Measurements from ENCODE around the gene OBP2B. TPM values are rescaled to one million over a fixed set of nuclear protein-coding genes. Genes with fewer than 3 reads are reported as not detected.
A peak's percentile ranks its signal among the peaks of the same experiment; 100 is the strongest.

OBP2B gene
- total RNA-seq, 1 donor = not detected

DNA sequence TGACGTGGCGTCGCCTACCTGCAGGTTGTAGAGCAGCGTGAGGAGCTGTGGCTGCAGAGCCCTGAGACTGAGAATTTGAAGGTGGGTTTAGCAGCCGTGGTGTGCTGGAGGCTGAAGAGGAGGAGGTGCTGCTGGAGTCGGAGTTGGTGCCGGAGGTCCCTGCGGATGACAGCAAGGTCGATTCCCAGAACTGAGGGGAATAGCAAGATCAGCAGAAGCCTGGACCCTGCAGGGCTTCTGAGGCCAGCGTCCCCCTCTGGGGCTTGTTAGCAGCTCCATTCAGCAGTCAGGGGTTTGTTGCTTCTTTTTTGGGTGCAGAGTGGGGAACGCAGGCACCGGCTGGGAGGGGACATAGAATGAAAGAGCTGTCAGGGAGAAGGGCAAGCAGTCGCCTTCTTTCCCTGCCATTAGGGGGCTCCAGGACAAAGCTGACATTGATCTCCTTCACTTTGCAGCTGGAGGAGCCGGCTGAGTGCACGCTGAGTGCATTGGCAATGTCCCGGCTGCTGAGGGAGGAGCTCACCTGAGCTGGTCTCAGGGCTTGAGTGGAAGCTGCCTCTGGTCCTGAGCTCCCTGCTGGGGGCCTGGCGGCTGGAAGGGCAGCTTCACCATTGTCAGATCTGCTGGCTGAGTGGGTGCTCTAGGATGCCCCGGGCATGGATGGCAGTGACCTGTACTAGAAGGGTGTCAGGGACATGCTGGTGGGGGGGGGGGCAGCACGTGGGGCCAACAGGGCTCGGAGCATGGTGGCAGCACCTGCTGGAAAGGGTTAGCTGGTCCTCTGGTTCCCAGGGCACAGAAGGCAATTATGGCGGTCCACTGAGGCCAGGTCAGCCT, 20.8 kb downstream of the OBP2B start:
- no peak overlapping the region for H3K4me3 ChIP-seq (ENCODE audit: low read depth, low read length)
- DNase-seq (ENCODE audit: low read depth) = no peak
- TF ChIP-seq, protein P1, sequence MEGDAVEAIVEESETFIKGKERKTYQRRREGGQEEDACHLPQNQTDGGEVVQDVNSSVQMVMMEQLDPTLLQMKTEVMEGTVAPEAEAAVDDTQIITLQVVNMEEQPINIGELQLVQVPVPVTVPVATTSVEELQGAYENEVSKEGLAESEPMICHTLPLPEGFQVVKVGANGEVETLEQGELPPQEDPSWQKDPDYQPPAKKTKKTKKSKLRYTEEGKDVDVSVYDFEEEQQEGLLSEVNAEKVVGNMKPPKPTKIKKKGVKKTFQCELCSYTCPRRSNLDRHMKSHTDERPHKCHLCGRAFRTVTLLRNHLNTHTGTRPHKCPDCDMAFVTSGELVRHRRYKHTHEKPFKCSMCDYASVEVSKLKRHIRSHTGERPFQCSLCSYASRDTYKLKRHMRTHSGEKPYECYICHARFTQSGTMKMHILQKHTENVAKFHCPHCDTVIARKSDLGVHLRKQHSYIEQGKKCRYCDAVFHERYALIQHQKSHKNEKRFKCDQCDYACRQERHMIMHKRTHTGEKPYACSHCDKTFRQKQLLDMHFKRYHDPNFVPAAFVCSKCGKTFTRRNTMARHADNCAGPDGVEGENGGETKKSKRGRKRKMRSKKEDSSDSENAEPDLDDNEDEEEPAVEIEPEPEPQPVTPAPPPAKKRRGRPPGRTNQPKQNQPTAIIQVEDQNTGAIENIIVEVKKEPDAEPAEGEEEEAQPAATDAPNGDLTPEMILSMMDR (IDR thresholded peaks at IDR 0.05; ENCODE audit: insufficient read depth, low read depth, low read length) = peak; percentile 26

DNA sequence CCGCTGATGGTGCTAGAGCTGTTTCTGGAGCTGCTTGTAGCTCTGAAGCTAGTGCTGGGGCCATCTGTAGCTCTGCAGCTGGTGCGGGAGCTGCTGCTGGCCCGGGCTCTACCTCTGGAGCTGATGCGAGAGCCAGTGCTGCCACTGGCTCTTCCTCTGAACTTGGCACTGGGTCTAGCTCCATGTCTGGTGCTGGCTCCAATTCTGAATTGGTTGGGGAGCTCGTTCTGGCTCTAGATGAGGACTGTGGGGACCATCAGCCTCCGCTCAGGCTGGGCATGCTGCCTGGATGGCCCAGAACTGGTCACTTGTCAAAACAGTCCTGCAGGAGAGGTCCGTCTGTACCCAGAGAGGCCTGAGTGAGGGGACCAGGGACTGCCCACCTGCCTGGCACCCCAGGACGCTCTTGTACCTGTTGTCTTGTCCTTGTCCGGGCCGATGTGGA, 21.5 kb downstream of the OBP2B start:
- DNase-seq (ENCODE audit: low read depth) = no peak
- H3K4me3 ChIP-seq (ENCODE audit: low read depth, low read length) = no peak overlapping the region
- TF ChIP-seq, protein P1 (IDR thresholded peaks at IDR 0.05; ENCODE audit: insufficient read depth, low read depth, low read length) = no peak

- DNase-seq (ENCODE audit: low read depth) = no peak
- TF ChIP-seq, protein P1 (IDR thresholded peaks at IDR 0.05; ENCODE audit: insufficient read depth, low read depth, low read length) = no peak
- no peak overlapping the region for H3K4me3 ChIP-seq (ENCODE audit: low read depth, low read length)
Measured at GRCh38 chr9:133186736-133187135, 22.3 kb downstream of the OBP2B start.

DNA sequence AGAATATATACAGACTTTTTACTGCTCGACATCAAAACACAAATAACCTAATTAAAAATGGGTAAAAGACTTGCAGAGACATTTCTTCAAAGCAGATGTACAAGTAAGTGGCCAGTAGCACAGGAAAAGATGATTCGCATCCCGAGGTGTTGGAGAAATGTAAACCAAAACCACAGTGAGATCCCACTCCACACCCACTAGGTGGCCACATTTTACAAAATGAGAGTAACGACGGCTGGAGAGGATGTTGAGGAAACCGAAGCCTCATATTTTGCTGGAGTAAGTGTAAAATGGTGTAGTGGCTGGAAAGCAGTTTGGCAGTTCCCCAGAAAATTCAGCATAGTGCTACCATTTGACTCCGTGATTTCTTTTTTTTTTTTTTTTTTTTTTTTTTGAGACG, 24.1 kb downstream of the OBP2B start:
- no peak overlapping the region for H3K4me3 ChIP-seq (ENCODE audit: low read depth, low read length)
- TF ChIP-seq, protein P1 (IDR thresholded peaks at IDR 0.05; ENCODE audit: insufficient read depth, low read depth, low read length) = peak; percentile 72
- peak; percentile 82 for DNase-seq (ENCODE audit: low read depth)

- TF ChIP-seq, protein P1 (IDR thresholded peaks at IDR 0.05; ENCODE audit: insufficient read depth, low read depth, low read length) = no peak
- DNase-seq (ENCODE audit: low read depth) = no peak
Measured at GRCh38 chr9:133182151-133182550, 26.9 kb downstream of the OBP2B start.

GRCh38 chr9:133181561-133181960, 27.5 kb downstream of the OBP2B start:
- TF ChIP-seq, protein P1 (IDR thresholded peaks at IDR 0.05; ENCODE audit: insufficient read depth, low read depth, low read length) = no peak
- H3K4me3 ChIP-seq (ENCODE audit: low read depth, low read length) = no peak overlapping the region
- DNase-seq (ENCODE audit: low read depth) = no peak

More at GRCh38 chr9:133182151-133182550, 26.9 kb downstream of the OBP2B start:
- H3K4me3 ChIP-seq (ENCODE audit: low read depth, low read length) = no peak overlapping the region
